ENCODE data around the gene C14orf119.

Gene C14orf119

GRCh38 chr14:23109769-23110168, 14.5 kb downstream of the C14orf119 start:
- no peak for DNase-seq (ENCODE audit: low read depth in 2 of 2)

GRCh38 chr14:23110579-23111365, 15.5 kb downstream of the C14orf119 start:
- DNase-seq (ENCODE audit: low read depth in 2 of 2): no peak

GRCh38 chr14:23112359-23113178, 17.3 kb downstream of the C14orf119 start:
- no peak for DNase-seq (ENCODE audit: low read depth in 2 of 2)

GRCh38 chr14:23113431-23114119, 18.3 kb downstream of the C14orf119 start:
- DNase-seq (ENCODE audit: low read depth in 2 of 2): no peak

- DNase-seq (ENCODE audit: low read depth in 2 of 2): no peak
Measured at GRCh38 chr14:23114120-23114458, 18.8 kb downstream of the C14orf119 start.

GRCh38 chr14:23114669-23115038, 19.3 kb downstream of the C14orf119 start:
- no peak for DNase-seq (ENCODE audit: low read depth in 2 of 2)

- DNase-seq (ENCODE audit: low read depth in 2 of 2): no peak
Measured at GRCh38 chr14:23115039-23115731, 19.9 kb downstream of the C14orf119 start.

- DNase-seq (ENCODE audit: low read depth in 2 of 2): no peak
Measured at GRCh38 chr14:23115918-23116317, 20.6 kb downstream of the C14orf119 start.

GRCh38 chr14:23117371-23118020, 22.2 kb downstream of the C14orf119 start:
- no peak for DNase-seq (ENCODE audit: low read depth in 2 of 2)

GRCh38 chr14:23118506-23119362, 23.4 kb downstream of the C14orf119 start, which contains the start of gene CEBPE:
TSS of gene CEBPE (minus strand) at chr14:23119255. CDS start at chr14:23119091, 164 bp downstream.
- no peak for DNase-seq (ENCODE audit: low read depth in 2 of 2)

- DNase-seq (ENCODE audit: low read depth in 2 of 2): no peak
Measured at GRCh38 chr14:23119363-23120327, 24.3 kb downstream of the C14orf119 start.

GRCh38 chr14:23120541-23121251, 25.4 kb downstream of the C14orf119 start:
- peak; percentile 51 to 65 for DNase-seq (ENCODE audit: low read depth in 2 of 2)

GRCh38 chr14:23121361-23121771, 26.1 kb downstream of the C14orf119 start:
- DNase-seq (ENCODE audit: low read depth in 2 of 2): no peak

- DNase-seq (ENCODE audit: low read depth in 2 of 2): no peak
Measured at GRCh38 chr14:23122086-23122485, 26.8 kb downstream of the C14orf119 start.

GRCh38 chr14:23123419-23123818, 28.1 kb downstream of the C14orf119 start:
- DNase-seq (ENCODE audit: low read depth in 2 of 2): no peak

GRCh38 chr14:23124337-23124954, 29.1 kb downstream of the C14orf119 start:
- no peak for DNase-seq (ENCODE audit: low read depth in 2 of 2)

GRCh38 chr14:23125011-23125410, 29.7 kb downstream of the C14orf119 start:
- no peak for DNase-seq (ENCODE audit: low read depth in 2 of 2)

GRCh38 chr14:23125933-23126524, 30.7 kb downstream of the C14orf119 start:
- DNase-seq (ENCODE audit: low read depth in 2 of 2): no peak
